Spleen (tissue), 7 donors: ENCODE measurements around the gene YPEL2.

Source experiments
- CTCF ChIP-seq, 11 experiments: fragments of 200-600 bp in 7 of 11; fragments of 450-650 bp in 4 of 11; sonication (generic) in 4 of 11; IDR thresholded peaks in 8 of 11; conservative IDR thresholded peaks in 3 of 11; 1 replicate in 7 of 11; 2 replicates in 4 of 11; pipeline versions ENCODE4 v1.4.0 to v1.8.0; 2016 to 2021; ENCODE audit warnings: antibody characterized with exemption in 11 of 11, inconsistent platforms in 4 of 11, mild to moderate bottlenecking in 1 of 11
- POLR2A ChIP-seq, 3 donors: fragments of 450-650 bp; IDR thresholded peaks; one replicate each; pipeline ENCODE4 v1.5.1; 2017; ENCODE audit warnings: antibody characterized with exemption in 3 of 3, mild to moderate bottlenecking in 1 of 3
- POLR2AphosphoS5 ChIP-seq, 3 donors: sonication (generic); formaldehyde crosslinking; IDR thresholded peaks; one replicate each; pipeline ENCODE4 v1.5.1; 2017; ENCODE audit warnings: antibody characterized with exemption in 3 of 3
- donor health status: DM: no; HTN: no; CAD: no; lungs with moderate emphysema.
- donor health status: DM: no; HTN: no; CAD: no.
- donor health status: DM: no; HTN: no; CAD: no.

- TF ChIP-seq POLR2A (IDR thresholded peaks at IDR 0.05) (no peak), CTCF (IDR thresholded peaks at IDR 0.05 in 8 of 11, conservative IDR thresholded peaks at IDR 0.05 in 3 of 11) (no peak), POLR2AphosphoS5 (IDR thresholded peaks at IDR 0.05) (no peak)
These were observed 39.3 kb upstream of the YPEL2 start for GRCh38 chr17:59292174-59292523.
